Endothelial cell (in vitro differentiated cells): Measurements from ENCODE around the gene MAP2. TPM values are rescaled to one million over a fixed set of nuclear protein-coding genes. Genes with fewer than 3 reads are reported as not detected.

Experiments
- DNase-seq: peaks from one replicate; pipeline ENCODE4 v3.0.0; 2021; ENCODE audit warnings: low spot score
- H3K27ac Mint-ChIP-seq: one replicate; pipeline ENCODE4 v1.8.0; 2021; ENCODE audit warnings: mixed read lengths, inconsistent platforms; ENCODE audit not compliant: unreplicated experiment
- H3K27me3 Mint-ChIP-seq: one replicate; pipeline ENCODE4 v1.8.0; 2021; ENCODE audit warnings: mild to moderate bottlenecking, moderate library complexity, mixed read lengths, inconsistent platforms; ENCODE audit not compliant: unreplicated experiment
- H3K36me3 Mint-ChIP-seq: one replicate; pipeline ENCODE4 v1.8.0; 2021; ENCODE audit warnings: mild to moderate bottlenecking, low read depth, mixed read lengths, inconsistent platforms; ENCODE audit not compliant: unreplicated experiment
- H3K4me1 Mint-ChIP-seq: one replicate; pipeline ENCODE4 v1.8.0; 2021; ENCODE audit warnings: mild to moderate bottlenecking, mixed read lengths, inconsistent platforms; ENCODE audit not compliant: unreplicated experiment
- H3K4me3 Mint-ChIP-seq: one replicate; pipeline ENCODE4 v1.8.0; 2021; ENCODE audit warnings: mild to moderate bottlenecking, mixed read lengths, inconsistent platforms; ENCODE audit not compliant: unreplicated experiment
- H3K9me3 Mint-ChIP-seq: one replicate; pipeline ENCODE4 v1.8.0; 2021; ENCODE audit warnings: mixed read lengths, inconsistent platforms; ENCODE audit not compliant: unreplicated experiment
- CTCF ChIP-seq: fragments of 200-600 bp; sonication (generic); IDR thresholded peaks from one replicate; pipeline ENCODE4 v1.5.0; 2021; ENCODE audit warnings: antibody characterized with exemption; ENCODE audit not compliant: unreplicated experiment
- total RNA-seq: library from RNA; stranded (reverse); fragmentation: NEBNext Ultra II Directional; extraction: Animal tissue kit (Norgen Biotek cat#: 25700); gene quantifications from one replicate; pipeline ENCODE4 v1.2.1, GENCODE V29; 2021; ENCODE audit not compliant: unreplicated experiment

MAP2 gene
- total RNA-seq, 1 donor from 2014 or later, result 2.1 TPM

- Mint-ChIP-seq H3K27me3 (no peaks in the 10 kb centered on the region), H3K36me3 (peaks cover 5% of the 10 kb centered on the region), H3K4me1 (peaks cover 4% of the 10 kb centered on the region), H3K27ac (no peak overlapping the region), H3K9me3 (no peaks in the 10 kb centered on the region), H3K4me3 (no peak overlapping the region)
- TF ChIP-seq CTCF, result no peak
- no peak for DNase-seq
Measured at GRCh38 chr2:209495855-209496585, 72.2 kb downstream of the MAP2 start.

- no peak for TF ChIP-seq CTCF
- peaks cover 4% of the 10 kb centered on the region for H3K4me1 Mint-ChIP-seq
- DNase-seq, result no peak
- peaks cover 5% of the 10 kb centered on the region for H3K36me3 Mint-ChIP-seq
- no peaks in the 10 kb centered on the region for H3K9me3 Mint-ChIP-seq
- no peak overlapping the region for H3K4me3 Mint-ChIP-seq
- H3K27me3 Mint-ChIP-seq, result no peaks in the 10 kb centered on the region
- H3K27ac Mint-ChIP-seq, result no peak overlapping the region
Measured at GRCh38 chr2:209496586-209496982, 72.7 kb downstream of the MAP2 start.

GRCh38 chr2:209498614-209499013, 74.8 kb downstream of the MAP2 start:
- no peak for DNase-seq
- Mint-ChIP-seq H3K4me1 (peaks cover 4% of the 10 kb centered on the region), H3K36me3 (peaks cover 5% of the 10 kb centered on the region), H3K9me3 (no peaks in the 10 kb centered on the region), H3K4me3 (no peak overlapping the region), H3K27ac (no peak overlapping the region), H3K27me3 (no peaks in the 10 kb centered on the region)
- no peak for TF ChIP-seq CTCF

- H3K4me3 Mint-ChIP-seq, result no peak overlapping the region
Measured at GRCh38 chr2:209499069-209499468, 75.2 kb downstream of the MAP2 start.

More at GRCh38 chr2:209499069-209499468, 75.2 kb downstream of the MAP2 start:
- no peak for DNase-seq
- H3K27ac Mint-ChIP-seq, result no peak overlapping the region
- peaks cover 5% of the 10 kb centered on the region for H3K36me3 Mint-ChIP-seq
- H3K4me1 Mint-ChIP-seq, result peaks cover 4% of the 10 kb centered on the region
- H3K27me3 Mint-ChIP-seq, result no peaks in the 10 kb centered on the region
- no peaks in the 10 kb centered on the region for H3K9me3 Mint-ChIP-seq
- no peak for TF ChIP-seq CTCF
